ENCODE data around the gene MEOX2.

MEOX2 gene

GRCh38 chr7:15571301-15571878 is 115.1 kb downstream of the MEOX2 start:
- TF ChIP-seq CTCF (conservative IDR thresholded peaks at IDR 0.05; ENCODE audit: low read depth, low read length) = no peak
- DNase-seq (ENCODE audit: low read depth) = peak; percentile 58
- H3K4me3 ChIP-seq (ENCODE audit: low read depth, low read length) = no peak overlapping the region

GRCh38 chr7:15567652-15568051 is 118.8 kb downstream of the MEOX2 start:
- no peak for TF ChIP-seq CTCF (conservative IDR thresholded peaks at IDR 0.05; ENCODE audit: low read depth, low read length)
- H3K4me3 ChIP-seq (ENCODE audit: low read depth, low read length) = no peak overlapping the region
- DNase-seq (ENCODE audit: low read depth) = no peak

GRCh38 chr7:15567036-15567435 is 119.4 kb downstream of the MEOX2 start:
- H3K4me3 ChIP-seq (ENCODE audit: low read depth, low read length) = no peak overlapping the region
- TF ChIP-seq CTCF (conservative IDR thresholded peaks at IDR 0.05; ENCODE audit: low read depth, low read length) = no peak
- no peak for DNase-seq (ENCODE audit: low read depth)

- DNase-seq (ENCODE audit: low read depth) = no peak
- no peak overlapping the region for H3K4me3 ChIP-seq (ENCODE audit: low read depth, low read length)
- no peak for TF ChIP-seq CTCF (conservative IDR thresholded peaks at IDR 0.05; ENCODE audit: low read depth, low read length)
Measured at GRCh38 chr7:15566476-15566875, 120.0 kb downstream of the MEOX2 start.

GRCh38 chr7:15561835-15562234 is 124.6 kb downstream of the MEOX2 start, which contains the start of gene AGMO:
Gene AGMO, minus strand, starts transcription at chr7:15562015.
- DNase-seq (ENCODE audit: low read depth) = peak; percentile 47
- TF ChIP-seq CTCF (conservative IDR thresholded peaks at IDR 0.05; ENCODE audit: low read depth, low read length) = no peak

More at GRCh38 chr7:15561835-15562234, 124.6 kb downstream of the MEOX2 start, which contains the start of gene AGMO:
- no peak within 1 kb of the TSS for H3K4me3 ChIP-seq (ENCODE audit: low read depth, low read length)
